GM12872 (cell line): ENCODE results near the gene F7.

ENCODE experiments used
- CTCF ChIP-seq: IDR thresholded peaks from 3 replicates; pipeline ENCODE4 v1.5.1; 2011; ENCODE audit warnings: low read depth, mild to moderate bottlenecking, low read length, moderate library complexity; ENCODE audit not compliant: insufficient read depth

F7 gene

GRCh38 chr13:113066142-113066455, 39.5 kb upstream of the F7 start:
- no peak for TF ChIP-seq CTCF

DNA sequence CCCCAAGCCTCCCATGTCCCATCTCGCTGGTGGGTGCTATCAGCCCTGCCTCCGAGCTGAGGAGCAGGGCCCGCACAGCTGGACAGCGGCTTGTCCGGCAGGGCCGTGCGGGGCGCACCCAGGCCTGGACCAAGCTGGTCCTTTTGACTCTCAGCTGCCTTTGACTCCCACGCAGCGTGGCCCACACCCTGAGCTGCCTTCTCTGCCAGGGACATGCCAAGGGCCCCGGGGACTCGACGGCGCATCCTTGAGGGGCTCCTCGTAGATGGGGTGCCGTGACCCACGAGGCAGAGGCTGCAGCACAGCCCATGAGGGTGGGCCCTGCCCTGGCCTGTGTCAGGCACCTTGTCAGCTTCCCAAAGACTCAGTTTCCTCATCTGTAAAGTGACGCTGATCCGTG, 38.8 kb upstream of the F7 start:
- no peak for TF ChIP-seq CTCF

DNA sequence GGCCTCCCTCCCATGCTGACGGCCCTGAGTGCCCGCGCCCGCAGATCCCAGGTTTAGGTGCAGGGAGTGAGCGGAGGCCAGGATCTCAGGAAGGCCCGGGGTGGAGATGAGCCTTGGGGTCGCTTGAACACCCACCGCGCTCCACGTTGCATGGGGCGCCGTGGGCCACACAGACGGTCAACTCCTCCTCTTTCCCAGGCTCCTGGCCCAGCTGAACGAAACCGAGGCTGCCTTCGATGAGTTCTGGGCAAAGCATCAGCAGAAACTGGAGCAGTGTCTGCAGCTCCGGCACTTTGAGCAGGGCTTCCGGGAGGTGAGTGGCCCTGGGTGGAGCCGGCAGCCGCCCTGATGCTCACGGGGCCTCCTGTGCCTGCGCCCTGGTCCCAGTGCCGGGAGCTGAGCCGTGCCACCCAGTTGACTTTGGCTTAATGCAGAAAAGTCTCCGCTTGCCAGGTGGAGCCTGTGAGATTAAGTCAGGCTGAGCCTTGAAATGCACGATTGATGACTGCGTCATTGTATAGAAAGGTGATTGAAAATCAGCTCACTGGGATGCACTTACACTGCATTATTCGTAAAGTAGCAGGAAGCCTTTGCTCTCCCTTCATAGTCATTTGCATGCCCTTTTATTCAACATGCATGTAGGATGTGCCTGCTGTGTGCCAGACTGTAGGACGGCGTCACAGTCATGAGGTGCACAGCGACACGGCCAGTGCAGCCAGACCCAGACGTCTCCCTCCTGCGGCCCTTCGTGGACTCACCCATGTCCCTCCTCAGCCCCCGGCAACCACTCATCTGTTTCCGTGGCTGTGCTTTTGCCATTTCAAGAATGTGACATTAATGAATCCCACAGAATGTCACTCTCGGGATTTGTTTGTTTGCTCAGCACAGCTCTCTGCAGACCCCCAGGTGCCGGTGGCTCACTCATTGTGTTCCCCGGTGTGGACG, 35.5 kb upstream of the F7 start:
- no peak for TF ChIP-seq CTCF

GRCh38 chr13:113070855-113071254, 34.7 kb upstream of the F7 start:
- no peak for TF ChIP-seq CTCF

GRCh38 chr13:113072376-113072775, 33.2 kb upstream of the F7 start:
- TF ChIP-seq CTCF, result no peak

DNA sequence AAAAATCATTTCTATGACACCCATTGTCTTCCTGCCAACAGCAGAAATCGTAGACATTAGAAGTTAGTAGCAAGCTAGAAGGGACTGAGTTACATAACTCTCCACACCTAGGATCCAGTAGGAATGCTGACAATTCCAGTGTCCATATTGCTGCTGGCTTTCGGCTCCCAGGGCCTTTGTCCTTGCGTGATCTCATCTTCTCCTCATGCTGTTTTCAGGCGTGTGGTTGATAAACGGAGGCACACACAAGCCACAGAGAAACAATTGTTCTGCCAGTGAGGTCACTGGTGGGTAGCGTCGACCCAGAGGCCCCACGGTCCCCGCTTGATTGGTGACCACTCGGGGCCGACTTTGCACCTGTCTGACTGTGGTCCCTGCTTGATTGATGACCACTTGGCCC, 31.6 kb upstream of the F7 start:
- no peak for TF ChIP-seq CTCF

DNA sequence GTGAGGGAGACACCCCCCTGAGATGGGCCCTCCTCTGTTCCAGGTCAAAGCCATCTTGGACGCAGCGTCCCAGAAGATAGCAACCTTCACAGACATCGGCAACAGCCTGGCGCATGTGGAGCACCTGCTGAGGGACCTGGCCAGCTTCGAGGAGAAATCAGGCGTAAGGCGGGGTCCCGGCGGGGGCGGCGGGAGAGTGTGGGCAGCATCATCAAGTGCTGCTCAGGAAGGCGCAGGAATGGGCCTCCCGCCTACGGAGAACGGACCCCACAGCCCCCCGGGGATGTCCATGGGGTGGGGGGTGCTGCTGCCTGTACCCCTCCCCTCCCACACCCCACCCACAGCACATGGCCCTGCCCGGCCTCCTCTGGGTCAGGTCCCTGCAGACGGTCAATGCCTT, 31.2 kb upstream of the F7 start:
- TF ChIP-seq CTCF, result no peak
